NAMALWA (cell line): ENCODE measurements around the gene MCTP2.

Source experiments
- DNase-seq: peaks from one replicate; pipeline ENCODE4 v3.0.0-alpha.2; 2015; ENCODE audit warnings: low spot score

The MCTP2 gene

DNA sequence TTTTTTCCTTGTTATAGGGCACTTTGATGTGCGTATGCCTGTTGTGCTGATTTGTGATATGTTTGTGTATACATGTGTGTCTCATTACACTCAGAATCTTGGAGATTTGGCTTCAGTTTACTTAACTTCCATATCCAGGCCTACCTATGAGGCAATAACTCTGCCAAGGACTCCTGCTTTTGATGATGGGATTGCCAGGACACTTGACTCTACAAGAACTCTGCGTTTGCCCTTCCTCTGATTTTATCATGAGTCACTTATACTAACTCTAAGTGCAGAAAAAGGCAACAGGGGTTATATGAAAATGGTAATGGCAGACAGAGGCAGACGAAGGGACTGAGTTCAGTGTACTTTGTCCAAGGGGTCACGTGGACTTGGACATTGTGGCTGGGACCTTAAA is 33.6 kb downstream of the MCTP2 start:
- DNase-seq = no peak

DNA sequence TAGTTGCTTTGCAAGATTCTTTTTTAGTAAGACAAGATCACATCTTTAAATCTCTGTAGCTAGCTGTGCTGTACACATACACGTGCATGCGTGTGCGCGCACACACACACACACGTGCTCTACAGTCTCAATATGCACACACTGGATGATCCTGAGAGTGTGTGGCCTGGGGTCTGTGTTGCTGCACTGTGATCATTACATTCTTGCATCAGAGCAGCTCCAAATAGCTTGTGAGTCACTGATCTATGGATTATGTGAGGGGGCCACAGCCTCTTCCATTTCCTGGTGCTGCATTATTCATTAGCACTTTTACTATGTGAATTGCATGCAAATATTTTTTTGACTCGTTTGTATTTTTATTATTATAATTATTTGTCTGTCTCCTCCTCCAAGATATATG is 34.6 kb downstream of the MCTP2 start:
- no peak for DNase-seq

DNA sequence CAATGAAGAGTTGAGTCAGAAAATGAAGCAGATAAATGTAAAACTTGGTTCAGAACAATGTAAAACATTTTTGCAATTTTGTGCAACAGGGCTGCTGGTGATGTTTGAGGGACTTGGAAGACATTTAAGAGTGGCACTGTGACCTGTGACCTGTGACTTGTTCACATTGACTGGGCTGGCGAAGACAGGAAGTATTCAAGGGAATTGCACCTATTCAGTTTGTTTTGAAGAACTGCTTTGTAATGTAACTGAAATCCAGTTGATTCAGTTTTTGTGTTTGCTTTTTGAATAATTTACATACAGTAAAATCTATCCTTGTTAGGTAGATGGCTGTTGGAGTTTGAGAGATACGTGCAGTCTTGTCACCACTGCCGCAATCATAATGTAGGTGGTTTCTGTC is 35.4 kb downstream of the MCTP2 start:
- no peak for DNase-seq

DNA sequence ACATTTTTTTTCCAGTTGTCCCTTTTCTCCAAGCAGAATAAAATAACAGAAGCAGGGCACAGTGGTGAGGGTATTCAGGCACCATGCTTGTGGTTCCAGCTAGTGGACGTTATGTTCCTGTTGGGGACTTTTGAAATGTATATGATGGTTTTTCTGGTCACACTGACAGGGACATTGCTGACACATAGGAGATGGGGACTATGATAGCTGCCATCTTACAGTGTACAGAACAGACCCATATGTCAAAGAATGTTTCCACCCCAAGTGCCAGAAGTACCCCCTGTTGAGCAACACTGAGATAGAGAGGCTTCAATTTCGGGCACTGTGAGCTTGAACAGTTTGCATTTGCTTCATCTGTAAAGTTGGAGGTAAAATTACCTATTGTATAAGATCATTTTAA is 38.6 kb downstream of the MCTP2 start:
- DNase-seq = no peak

DNA sequence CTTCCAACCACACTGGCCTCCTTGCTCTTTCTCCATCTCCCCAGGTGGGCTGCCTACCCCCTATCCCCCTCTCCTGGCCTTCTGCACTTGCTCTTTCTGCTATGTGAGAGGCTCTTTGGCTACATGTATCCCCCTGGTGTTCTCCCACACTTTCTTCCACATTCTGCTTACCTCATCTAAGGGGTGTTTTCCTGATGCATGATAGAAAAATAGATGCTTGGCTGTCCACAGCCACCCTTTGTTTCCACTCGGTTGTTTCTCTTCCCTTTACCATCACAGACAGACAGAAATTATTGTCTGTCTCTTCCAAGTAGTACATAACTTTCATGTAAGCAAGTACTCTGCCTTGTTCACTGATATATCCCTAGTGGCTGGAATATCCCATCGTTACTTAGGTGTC is 39.2 kb downstream of the MCTP2 start:
- no peak for DNase-seq

DNA sequence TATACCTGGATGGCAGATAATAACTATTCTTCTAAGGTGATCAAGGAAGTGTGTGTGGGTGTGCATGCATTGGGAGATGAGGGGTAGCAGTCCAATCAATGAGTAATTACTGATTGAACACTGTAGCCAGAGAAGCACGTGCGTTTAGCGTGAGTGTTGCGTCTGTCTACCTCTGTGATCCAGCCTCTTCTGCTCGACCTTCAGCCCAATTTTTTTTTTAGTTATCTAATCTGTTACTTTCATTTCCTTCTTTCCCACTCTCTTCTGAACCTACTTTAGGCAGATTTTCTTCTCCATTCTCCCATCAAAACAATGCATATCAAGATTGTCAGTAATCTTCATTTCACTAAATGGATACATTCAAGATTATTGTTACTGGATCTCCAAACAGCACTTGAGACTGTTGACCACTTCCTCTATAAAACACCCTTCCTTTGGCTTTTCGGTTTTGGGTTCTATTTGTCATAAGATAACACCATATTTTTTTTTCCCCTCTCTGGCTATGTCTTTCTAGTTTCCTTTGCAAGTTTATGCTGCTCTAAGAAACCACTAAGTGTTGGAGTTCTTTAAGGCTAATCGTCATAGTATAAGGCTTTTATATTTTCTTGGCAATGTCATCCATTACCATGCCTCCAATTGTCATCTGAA is 41.0 kb downstream of the MCTP2 start:
- DNase-seq = no peak

DNA sequence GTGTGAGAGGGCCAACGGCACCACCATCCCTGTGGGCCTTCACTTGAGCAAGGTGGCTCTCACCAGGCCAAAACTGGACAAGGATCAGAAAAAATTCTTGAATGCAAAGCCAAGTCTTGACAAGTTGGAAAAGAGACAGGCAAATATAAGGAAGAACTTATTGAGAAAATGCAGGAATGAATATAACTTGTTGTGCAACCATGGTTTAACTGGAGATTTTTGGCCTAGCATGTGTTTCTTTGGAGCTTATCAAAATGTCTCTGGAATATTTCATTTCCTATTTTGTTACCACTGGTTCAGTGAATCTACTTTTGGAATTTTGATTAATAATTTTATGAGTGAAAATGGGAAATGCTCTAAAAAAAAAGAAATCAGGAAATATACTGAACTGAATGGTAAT is 42.5 kb downstream of the MCTP2 start:
- no peak for DNase-seq

DNA sequence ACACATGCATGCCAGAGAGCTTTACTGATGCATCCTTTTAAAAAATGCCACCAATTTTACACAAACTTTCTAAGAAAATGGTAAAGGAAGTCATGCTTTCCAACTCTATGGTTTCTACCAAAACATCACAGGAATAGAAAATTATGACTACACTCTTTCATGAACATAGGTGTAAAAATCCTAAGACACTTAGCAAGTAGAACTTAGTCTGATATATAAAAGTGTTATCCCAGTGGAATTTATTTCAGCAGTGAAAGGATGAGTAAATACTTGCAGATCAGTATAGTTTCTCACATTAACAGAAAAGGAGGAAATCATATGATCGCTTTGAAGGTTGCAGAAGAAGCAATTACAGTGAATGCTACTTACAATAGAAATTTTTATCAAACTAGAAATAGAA is 43.4 kb downstream of the MCTP2 start:
- no peak for DNase-seq

DNA sequence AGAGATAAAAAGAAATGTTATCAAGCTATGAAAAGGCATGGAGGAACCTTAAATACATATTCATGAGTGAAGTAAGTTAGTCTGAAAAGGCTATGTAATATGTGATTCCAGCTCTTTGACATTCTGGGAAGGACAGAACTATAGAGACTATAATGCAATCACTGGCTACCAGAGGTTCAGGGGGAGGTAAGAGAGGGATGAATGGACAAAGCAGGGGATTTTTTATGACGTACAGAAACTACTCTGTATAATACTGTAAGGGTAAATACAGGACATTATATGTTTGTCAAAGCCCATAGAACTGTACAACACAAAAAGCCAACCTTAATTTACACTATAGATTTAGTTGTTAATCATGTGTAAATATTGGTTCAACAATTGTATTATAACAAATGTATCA is 46.1 kb downstream of the MCTP2 start:
- no peak for DNase-seq

DNA sequence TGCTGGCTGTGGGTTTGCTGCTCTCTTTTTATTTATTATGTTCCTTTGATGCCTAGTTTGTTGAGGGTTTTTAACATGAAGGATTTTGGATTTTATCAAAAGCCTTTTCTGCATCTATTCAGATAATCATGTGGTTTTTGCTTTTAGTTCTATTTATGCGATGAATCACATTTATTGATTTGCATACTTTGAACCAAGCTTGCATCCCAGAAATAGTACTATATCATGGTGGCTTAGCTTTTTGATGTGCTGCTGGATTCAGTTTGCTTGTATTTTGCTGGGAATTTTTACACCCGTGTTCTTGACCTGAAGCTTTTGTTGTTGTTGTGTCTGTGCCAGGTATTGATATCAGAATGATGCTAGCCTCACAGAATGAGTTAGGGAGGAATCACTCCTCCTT is 48.4 kb downstream of the MCTP2 start:
- DNase-seq = no peak

DNA sequence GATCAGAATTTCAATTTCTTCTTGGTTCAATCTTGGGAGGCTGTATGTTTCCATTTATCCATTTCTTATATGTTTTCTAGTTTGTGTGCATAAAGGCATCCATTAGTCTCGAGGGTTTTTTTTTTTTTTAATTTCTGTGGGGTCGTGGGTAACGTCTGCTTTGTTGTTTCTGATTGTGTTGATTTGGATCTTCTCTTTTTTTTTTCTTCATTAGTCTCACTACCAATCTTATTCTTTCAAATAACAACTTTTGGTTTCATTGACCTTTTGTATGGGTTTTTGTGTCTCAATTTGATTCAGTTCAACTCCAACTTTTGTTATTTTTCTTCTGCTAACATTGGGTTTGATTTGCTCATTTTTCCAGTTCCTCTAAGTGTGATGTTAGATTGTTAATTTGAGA is 48.9 kb downstream of the MCTP2 start:
- no peak for DNase-seq

DNA sequence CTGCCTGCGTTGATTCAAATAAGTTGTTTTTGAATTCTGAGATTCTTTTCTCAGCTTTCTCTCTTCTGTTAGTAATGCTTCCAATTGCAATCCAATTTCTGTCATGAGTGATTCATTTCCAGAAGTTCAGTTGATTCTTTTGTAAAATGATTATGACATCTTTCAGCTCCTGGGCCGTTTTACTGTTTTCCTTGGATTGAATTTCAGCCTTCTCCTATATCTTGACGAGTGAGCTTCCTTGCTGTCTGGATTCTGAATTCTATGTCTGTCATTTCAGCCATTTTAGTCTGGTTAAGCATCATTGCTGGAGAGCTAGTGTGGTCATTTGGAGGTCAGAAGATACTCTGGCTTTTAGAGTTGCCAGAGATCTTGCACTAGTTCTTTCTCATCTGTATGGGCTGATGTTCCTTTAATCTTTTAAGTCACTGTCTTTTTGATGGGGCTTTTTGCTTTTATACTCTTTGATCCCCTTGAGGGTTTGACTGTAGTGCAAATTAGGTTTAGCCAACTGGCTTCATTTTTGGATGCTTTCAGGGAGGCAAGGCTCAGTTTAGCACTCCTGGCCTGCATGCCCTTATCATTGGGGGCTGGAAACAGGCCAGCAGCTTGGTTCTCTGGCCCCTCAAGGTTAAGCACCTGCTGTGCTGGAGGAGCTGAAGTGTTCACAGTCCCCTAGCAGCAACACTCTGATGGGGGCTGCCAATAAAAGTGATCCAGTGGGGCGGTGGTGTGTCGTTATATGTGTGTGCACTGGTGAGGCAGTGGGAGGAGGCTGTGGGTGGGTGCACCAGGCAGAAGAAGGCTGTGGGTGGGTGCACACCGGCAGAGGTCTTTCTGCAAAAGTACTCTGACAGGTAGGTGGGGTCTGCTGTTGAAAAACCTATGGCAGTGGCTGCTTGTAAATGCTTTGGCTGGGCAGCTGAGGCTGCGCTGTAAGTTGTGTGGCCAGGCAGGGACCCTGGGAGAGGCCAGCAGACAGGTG is 51.2 kb downstream of the MCTP2 start:
- no peak for DNase-seq

DNA sequence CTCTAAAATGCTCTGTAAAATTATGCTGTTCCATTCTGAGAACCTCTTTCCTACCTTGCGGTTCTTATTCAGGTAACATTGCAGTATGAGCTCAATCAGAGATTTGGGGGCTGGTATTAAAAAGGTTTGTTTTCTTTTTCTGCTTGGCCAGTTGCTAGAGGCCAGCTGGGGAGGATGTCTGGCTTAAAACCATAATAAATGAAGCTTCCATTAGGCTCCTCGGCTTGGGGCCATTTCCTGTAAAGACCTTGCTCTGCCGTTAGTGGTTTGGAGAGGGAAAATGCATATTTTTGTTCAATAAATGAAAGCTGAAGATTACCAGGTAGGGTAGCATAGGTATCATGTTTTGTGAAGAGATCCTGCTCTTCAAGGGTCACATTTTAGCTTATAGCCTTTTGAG is 55.2 kb downstream of the MCTP2 start:
- DNase-seq = peak; percentile 79

DNA sequence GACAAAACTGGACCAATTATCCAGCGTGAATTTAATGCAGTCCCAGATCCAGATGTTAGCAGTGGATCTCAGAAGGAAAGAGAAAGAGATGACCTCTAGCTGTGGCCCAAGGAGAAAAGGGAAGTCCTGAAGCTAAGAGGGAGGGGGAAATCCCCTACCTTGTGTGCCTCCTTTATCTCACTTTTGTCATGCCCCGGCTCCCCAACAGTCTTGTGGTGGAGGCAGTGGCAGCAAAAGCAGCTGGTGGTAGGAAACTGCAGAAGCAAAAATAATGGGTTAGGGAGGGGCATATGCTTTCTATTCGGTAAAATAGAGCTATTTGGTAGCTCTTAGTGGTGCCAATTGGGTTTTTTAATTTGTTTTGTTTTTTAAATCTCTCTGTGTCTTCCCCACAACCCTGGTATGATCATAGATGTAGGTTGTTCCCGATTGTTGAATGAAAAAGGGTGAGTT is 56.5 kb downstream of the MCTP2 start:
- DNase-seq = peak; percentile 95

DNA sequence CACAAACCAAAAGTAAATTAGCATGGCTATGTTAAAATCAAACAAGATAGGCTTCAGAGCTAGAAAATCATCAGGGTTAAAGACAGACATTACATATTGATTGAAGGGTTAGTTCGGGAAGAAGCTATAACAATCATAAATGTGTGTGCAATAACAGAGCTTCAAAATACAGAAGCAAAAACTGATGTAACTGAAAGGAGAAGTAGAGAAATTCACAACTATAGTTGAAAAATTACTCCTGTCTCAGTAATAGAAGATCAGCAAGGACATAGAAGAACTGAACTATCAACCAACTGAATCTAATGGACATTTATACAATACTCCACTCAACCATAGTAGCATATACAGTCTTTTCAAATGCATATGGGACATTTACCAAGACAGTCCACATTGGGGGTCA is 59.4 kb downstream of the MCTP2 start:
- DNase-seq = no peak

DNA sequence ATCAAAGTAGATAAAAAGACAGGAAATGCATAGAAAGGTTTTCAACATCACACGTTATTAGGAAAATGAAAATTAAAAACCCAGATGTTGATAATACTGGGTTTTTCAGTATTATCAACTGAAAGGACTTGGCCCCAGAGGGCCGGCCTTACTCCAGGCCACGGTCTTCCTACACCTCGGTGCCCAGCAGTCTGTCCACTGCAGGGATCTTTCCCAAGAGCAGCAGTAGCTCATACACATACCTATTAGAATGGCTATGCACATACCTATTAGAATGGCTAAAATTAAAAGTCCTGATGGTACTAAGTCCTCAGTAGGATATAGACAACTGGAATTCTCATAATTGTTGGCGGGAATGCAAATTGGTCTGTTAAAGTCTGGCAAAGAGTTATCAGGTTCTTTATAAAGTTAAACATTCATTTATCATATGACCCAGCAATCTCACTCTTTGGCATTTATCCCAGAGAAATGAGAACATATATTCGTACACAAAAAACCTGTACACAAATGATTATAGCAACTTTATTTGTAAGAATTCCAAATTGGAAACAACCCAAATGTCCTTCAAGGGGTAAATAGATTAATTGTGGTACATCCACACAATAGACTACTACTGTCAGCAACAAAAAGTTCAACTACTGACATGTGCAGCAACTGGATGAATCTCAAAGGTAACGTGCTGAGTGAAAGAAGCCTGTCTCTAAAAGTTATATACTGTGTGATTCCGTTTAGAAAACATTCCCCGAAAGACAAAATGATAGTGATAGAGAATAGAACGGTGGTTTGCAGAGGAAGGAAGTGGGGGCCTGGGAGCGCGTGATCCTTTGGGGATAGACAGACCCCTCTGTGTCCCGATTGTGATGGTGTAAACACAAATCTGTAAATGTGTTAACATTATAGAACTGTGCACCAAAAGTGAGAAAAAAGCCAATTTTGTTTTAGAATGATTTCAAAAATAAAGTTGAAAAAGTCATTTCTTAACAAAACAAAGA is 62.3 kb downstream of the MCTP2 start:
- no peak for DNase-seq

DNA sequence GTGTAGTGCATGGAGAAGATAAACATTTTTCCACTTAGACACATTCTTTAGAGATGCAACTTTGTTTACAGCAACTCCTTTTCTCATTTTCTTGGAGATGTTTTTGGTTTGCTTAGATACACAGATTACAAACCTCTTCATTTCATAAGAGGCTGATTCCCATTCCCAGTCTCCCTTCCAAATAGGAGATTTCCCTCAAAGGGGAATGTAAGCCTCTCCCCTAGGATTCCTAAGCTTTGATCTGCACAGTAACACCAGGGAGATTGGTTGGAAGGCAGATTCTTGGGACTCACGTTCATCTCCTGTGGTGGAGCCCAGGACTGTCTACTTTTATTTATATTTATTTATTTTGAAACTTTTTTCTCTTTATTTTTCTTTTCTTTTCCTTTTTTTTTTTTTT is 63.2 kb downstream of the MCTP2 start:
- no peak for DNase-seq

DNA sequence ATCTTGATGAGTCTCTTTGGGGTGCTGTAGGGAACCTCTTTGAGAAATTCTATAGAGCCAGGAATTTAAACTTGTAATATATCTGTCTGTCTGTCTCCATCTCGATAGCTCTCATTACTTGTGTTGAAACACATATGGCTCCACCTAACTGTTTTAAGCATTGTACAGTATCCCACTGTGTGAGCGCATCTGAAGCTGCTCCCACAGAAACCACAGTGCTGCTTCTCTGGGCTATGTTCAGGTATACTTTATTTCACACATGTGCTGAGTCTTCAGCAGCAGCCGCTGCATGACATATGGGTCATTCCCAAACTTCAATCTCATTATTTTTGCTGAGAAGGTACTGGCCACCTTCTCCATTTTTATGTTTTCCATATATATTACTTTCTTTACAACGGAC is 63.9 kb downstream of the MCTP2 start:
- no peak for DNase-seq

DNA sequence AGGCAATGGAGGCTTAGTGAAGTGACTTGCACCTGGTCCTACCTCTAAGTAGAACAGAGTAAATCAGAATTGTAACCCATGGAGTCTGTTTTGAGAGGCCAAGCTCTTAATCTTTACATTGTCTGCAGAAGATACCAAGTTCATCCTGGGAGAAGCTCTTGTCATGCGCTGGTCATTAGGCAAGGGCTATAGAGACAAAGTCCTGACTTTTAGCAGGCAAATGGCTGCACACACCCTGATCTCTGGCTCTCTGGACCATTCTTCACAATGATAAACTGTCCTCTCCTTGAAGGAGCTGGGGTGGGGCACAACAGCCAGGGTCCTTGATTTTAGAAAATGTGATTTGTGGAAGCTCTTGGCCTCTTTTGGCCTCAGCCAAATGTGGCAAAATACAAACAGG is 65.4 kb downstream of the MCTP2 start:
- DNase-seq = peak; percentile 31

DNA sequence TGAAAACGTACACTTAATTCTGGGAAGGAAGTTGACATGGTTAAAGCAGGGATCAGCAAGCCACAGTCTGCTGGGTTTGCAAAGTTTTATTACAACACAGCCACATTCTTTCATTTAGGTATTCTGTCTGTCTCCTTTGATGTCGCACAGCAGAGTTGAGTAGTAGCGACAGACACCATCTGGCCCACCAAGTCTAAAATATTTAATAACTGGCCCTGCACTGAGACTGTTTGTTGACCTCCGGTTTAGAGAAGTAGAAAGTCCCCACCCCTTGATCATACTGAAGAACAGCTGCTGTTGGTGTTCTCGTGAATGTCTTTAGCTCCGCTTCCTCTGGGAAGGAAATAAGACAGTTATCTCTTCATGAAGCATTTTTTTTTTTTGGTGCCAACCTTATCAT is 66.2 kb downstream of the MCTP2 start:
- DNase-seq = peak; percentile 86

DNA sequence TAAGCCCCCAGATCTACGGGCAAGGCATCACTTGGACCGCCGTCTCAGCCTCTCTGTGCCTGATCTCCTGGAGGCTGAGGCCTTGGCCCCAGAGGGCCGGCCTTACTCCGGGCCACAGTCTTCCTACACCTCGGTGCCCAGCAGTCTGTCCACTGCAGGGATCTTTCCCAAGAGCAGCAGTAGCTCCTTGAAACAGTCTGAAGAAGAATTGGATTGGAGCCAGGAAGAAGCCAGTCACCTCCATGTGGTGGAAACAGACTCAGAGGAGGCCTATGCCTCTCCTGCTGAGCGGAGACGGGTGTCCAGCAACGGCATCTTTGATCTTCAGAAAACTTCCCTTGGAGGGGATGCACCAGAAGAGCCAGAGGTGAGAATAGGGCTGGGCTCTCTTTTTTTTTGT is 67.0 kb downstream of the MCTP2 start:
- DNase-seq = no peak

DNA sequence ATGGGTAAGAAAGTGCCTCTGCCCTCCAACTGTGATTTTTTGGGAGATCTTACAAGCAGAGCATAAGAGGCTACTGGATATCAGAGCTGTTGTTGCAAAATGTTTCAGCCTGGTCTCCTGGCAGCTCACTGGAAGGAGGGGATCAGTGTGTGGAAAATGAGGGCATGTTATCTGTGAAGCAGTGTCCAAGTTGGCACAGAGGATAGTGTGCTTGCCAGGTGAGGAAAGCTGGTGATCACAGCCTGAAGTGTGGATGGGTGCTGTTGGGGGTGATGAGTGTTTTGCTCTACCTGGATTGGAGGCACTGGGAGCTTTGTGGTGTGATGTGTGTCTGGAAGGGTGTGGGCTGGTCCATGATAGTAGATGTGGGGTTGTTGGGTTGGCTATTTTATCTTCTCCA is 69.3 kb downstream of the MCTP2 start:
- no peak for DNase-seq
